Stimulated activated CD8-positive, alpha-beta memory T cell treated with anti-CD3 and anti-CD28 coated beads, Interleukin-4, amount 100 ng/mL, for 48 hours (primary cell): ENCODE measurements around the gene EPHA1.
"Not testable (repeated sequence)": the region's sequence is repeated elsewhere in the genome, so short reads cannot be mapped to it uniquely, and the experiment has no call there.

Source experiments
- DNase-seq: peaks from one replicate; pipeline ENCODE4 v3.0.0-alpha.2; 2020

EPHA1 gene

GRCh38 chr7:143429770-143430698, 21.4 kb upstream of the EPHA1 start:
- DNase-seq = no peak

- DNase-seq = no peak
Observed at GRCh38 chr7:143426479-143427142, 18.0 kb upstream of the EPHA1 start.

- not testable (repeated sequence) for DNase-seq
Observed at GRCh38 chr7:143424476-143424875, 15.8 kb upstream of the EPHA1 start.

GRCh38 chr7:143422033-143422432, 13.4 kb upstream of the EPHA1 start:
- no peak for DNase-seq

GRCh38 chr7:143420624-143421023, 12.0 kb upstream of the EPHA1 start:
- DNase-seq = not testable (repeated sequence)

GRCh38 chr7:143419880-143420279, 11.2 kb upstream of the EPHA1 start:
- no peak for DNase-seq

GRCh38 chr7:143418681-143419458, 10.2 kb upstream of the EPHA1 start:
- DNase-seq = no peak

- no peak for DNase-seq
Observed at GRCh38 chr7:143417734-143418383, 9.2 kb upstream of the EPHA1 start.

GRCh38 chr7:143416565-143417149, 8.0 kb upstream of the EPHA1 start:
- DNase-seq = no peak

- DNase-seq = no peak
Observed at GRCh38 chr7:143415742-143416397, 7.2 kb upstream of the EPHA1 start.

- DNase-seq = not testable (repeated sequence)
Observed at GRCh38 chr7:143415209-143415608, 6.6 kb upstream of the EPHA1 start.

- no peak for DNase-seq
Observed at GRCh38 chr7:143413123-143413522, 4.5 kb upstream of the EPHA1 start.

- DNase-seq = no peak
Observed at GRCh38 chr7:143411976-143412708, 3.5 kb upstream of the EPHA1 start.

- DNase-seq = no peak
Observed at GRCh38 chr7:143410521-143411004, 1.9 kb upstream of the EPHA1 start.

GRCh38 chr7:143408252-143408685, 387 bp downstream of the EPHA1 start:
- no peak for DNase-seq

- no peak for DNase-seq
Observed at GRCh38 chr7:143407287-143408251, 1.1 kb downstream of the EPHA1 start.

GRCh38 chr7:143406002-143406357, 2.7 kb downstream of the EPHA1 start:
- no peak for DNase-seq

- DNase-seq = no peak
Observed at GRCh38 chr7:143405173-143406001, 3.3 kb downstream of the EPHA1 start.

- DNase-seq = not testable (repeated sequence)
Observed at GRCh38 chr7:143402233-143402632, 6.4 kb downstream of the EPHA1 start.
